A172 (cell line): Measurements from ENCODE around the gene EFCAB5. TPM values are rescaled to one million over a fixed set of nuclear protein-coding genes. Genes with fewer than 3 reads are reported as not detected.
"Not testable (repeated sequence)": the region's sequence is repeated elsewhere in the genome, so short reads cannot be mapped to it uniquely, and the experiment has no call there.

Experiments used
- DNase-seq: peaks from one replicate; pipeline ENCODE4 v3.0.0-alpha.2; 2015; ENCODE audit warnings: low spot score
- total RNA-seq: library from RNA; depleted of rRNA; stranded (reverse); fragments of >200 nt; shearing (Covaris generic); gene quantifications from 2 replicates; pipeline ENCODE4 v1.2.3, GENCODE V29; 2014; rRNA removed

EFCAB5 gene
- not detected in 2 replicates for total RNA-seq

- DNase-seq, result no peak
Measured at GRCh38 chr17:29941334-29941733, at the start of gene EFCAB5. Gene EFCAB5 (plus strand): TSS chr17:29941634. CDS start chr17:29941797, 163 bp downstream.

DNA sequence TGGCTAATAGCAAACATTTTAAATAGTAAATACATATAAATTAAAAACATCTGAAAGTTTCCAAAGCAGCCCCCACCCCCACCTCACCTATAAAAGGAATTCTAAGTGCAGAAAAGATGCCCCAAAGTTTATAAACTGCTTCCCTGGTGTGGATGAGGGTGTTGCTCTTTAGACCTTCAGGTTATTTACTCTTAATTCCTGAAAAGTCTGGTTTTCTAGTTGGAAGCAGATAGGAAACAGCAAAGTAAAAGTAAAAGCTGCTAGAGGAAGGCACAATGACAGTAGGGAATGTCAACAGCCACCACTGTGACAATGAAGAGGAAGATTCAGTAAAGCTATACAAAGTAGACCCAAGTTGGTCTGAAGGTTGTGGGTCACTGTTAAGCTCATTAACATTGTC, 49.2 kb upstream of the EFCAB5 start:
- DNase-seq, result no peak

- not testable (repeated sequence) for DNase-seq
Measured at GRCh38 chr17:29897136-29897535, 44.3 kb upstream of the EFCAB5 start.

- no peak for DNase-seq
Measured at GRCh38 chr17:29903471-29903870, 38.0 kb upstream of the EFCAB5 start.

DNA sequence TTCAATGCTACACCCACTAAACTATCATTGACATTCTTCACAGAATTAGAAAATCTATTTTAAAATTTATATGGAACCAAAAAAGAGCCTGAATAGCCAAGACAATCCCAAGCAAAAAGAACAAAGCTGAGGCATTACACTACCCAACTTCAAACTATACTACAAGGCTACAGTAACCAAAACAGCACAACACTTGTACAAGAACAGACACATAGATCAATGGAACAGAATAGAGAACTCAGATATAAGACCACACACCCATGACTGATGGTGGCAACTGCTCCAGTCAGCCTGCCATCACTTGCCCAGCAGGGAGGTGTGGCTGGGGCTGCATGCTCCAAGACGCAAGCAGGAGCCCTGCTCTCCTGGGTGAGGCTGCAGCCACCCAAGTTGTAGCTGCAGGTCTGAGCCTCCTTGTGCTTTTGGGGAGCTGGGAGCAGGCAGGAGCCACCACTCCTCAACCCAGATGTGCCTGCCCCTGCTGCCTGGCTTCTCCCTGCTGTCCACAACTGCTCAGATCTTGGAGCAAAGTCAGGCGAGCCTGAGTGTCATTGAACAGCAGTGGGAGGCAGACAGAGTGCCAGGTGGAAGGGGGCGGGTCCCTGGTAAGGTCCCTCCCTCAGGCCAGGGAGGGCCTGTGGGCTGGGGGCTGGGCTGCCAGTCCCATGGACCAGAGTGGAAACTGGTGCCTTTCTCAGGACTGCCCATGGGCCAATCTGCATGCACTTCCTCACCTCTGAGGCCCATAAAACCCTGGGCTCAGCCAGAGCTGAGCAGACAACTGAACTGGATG, 36.2 kb upstream of the EFCAB5 start:
- DNase-seq, result no peak

DNA sequence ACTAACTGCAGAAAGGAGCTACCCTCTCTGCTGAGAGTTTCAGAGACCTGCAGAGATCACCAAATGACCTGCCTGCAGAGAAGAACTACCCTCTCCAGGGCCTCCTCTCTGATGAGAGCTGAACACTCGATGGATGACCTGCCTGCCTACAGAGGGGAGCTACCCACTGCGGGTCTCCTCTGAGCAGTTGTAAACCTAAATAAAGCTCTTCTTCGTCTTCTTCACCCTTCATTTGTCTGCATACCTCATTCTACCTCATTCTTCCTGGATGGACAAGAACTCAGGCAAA, 35.6 kb upstream of the EFCAB5 start:
- no peak for DNase-seq

GRCh38 chr17:29906969-29907368, 34.5 kb upstream of the EFCAB5 start:
- no peak for DNase-seq

DNA sequence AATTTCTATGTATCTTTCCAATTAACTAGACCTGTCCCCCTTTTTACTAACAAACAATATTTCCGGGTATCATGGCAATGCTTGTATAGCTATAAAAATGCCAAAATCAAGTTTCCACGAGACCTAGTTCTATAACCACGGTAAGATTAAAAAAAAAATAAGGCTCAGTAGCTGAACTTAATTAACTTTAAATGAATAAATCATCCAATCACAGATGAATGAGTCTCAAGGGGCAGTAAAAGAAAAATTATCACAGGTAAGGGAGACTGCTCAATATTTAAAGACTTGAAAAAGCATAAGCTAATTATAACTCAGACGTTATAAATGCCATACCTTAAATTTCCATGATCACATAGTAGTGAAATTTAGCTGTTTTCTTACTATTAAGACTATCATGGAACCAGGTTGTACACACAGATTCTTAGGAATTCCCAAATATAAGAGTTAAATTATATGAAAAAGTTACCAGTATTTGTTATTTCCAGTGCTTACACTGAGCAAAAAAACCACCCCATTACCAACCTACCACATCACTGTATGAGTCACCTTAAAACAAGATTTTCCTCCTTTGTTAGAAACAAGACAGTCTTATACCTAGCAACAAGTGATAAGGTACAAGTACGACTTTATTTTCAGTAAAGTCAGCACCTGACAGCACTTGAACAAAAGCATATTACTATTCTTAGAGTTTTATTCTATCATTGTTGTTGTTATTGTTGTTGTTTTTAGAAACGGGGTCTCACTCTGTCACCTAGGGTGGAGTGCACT, 32.0 kb upstream of the EFCAB5 start:
- DNase-seq, result peak; percentile 29

DNA sequence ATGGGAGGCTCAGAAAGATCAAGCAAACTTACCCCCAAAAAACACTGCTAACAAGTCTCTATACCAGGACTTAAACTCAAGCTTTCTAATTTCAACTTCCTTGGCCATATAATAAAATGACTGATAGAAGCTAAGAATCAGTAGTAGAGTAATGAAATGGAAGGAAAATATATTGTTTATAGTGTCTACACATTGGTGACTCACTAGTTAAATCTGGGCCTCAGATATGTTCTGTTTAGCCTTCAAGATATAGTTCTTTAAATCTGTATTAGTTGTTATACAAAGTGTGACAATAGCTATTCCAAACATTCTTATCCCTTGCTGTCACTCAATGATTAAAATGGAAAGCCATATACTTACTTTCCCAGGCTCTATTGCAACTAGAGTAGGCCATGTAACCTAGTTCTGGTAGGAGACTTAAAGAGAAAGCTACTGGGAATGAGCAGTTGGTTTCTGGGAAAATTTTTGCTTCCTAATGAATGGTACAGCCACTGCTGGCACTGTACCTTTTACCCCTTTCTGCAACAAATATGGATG, 29.7 kb upstream of the EFCAB5 start:
- DNase-seq, result no peak

- no peak for DNase-seq
Measured at GRCh38 chr17:29914819-29915537, 26.5 kb upstream of the EFCAB5 start.

DNA sequence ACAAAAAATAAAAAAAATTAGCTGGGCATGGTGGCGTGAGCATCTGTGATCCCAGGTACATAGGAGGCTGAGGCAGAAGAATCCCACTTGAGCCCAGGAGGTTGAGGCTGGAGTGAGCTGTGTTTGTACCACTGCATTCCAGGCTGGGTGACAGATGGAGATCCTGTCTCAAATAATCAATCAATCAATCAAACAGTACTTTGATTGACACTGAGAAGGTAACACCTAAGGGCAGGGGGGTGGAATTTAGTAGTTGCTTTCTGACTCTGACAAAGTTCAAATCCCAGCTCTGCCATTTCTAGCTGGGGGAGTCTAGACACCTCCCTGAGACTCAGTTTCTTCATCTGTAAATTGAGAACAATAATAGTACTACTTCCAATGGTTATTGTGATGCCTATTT, 23.4 kb upstream of the EFCAB5 start:
- no peak for DNase-seq

GRCh38 chr17:29918922-29919856, 22.2 kb upstream of the EFCAB5 start:
- DNase-seq, result peak; percentile 69

DNA sequence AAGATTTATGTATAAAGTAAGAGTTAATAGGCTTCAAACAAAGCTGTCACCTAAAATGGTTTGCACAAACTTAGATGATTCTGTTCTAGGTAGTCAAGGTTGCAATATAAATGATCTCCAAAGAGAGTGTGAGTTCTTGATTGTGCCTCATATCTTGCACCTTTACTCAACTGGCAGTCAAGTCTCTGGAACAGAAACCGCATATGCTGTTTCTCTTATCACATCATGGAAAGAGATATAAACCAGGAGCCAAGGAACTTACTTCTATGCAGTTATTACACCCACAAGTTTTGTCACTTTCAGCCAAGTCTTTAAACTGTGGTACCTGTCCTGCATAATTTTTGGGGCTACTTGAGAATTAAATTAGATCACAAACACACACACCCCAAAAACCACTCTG, 16.6 kb upstream of the EFCAB5 start:
- no peak for DNase-seq

DNA sequence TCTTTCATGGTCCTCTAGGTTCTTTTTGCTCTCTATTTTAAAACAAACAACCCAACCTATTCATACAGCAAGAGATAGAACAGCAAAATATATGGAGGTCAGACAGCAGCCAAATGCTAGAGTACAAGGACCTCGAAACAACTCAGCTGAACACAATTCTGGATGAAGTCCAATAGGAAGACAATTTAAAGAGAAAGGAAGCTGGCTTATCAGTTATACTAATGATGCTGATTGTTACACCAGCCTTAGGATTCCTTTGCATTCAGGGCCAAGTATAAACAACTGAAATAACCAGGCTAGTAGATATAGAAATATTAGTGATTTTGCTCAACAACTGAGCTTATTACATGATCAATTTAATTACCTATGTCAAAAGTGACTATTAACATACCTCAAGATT, 13.9 kb upstream of the EFCAB5 start:
- DNase-seq, result no peak

- DNase-seq, result peak; percentile 33
Measured at GRCh38 chr17:29929006-29929532, 12.4 kb upstream of the EFCAB5 start.

- DNase-seq, result peak; percentile 84
Measured at GRCh38 chr17:29929533-29930408, 11.7 kb upstream of the EFCAB5 start, which contains the start of gene SSH2. Gene SSH2 (minus strand): TSS chr17:29930228. CDS start chr17:29930000, 228 bp downstream.

GRCh38 chr17:29930409-29931010, 10.9 kb upstream of the EFCAB5 start:
- no peak for DNase-seq

DNA sequence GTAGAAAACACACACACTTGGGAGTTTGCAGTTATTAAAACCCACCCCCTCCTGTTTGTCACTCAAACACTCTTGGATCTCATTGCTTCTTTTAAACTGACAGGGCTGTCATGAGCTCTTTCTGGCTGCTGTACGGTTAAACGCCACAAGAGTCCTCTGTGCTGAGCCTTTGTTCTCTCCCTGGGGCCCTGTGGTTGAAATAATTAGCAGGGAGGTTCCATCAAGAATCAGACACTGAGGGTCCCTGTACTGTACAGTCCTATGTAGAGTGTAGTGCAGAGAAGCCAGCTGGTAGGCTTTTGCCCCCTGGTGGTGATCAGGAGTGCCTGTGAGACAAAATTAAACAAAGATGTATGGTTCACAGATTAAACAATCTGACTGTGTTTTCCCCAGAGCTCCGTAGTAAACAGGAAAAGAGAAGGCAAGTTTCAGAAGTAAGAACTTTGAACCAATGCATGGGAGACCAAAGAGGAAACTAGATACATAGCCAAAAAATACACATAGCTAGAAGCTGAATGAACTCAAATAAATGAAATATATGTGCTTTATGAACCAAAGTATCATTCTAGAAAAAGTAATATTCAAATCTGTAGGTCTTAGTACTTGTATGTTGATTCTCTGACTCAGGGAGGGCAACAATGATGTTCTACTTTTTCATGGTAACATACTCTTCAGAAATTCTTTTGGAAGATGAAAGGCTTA, 10.1 kb upstream of the EFCAB5 start:
- peak; percentile 81 for DNase-seq

DNA sequence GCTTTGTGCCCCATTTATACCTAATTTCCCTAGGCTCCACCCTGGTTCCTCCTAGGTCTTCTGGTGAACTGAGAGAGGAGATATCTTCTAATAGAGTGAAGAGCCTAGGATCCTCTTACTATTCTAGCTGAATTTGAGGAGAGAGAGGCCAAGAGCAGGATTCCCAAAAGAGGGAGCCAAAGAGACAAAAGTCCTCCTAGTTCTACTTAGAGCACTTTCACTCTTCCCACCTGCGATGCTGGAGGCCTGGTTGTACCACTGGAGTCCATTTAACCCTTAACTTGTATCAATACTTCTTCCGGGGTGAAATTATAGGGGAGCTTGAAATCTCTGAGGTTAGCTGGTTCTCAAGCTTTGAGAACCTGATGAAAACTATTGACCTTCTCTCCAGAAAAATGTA, 8.1 kb upstream of the EFCAB5 start:
- DNase-seq, result peak; percentile 57
